Endodermal cell (in vitro differentiated cells): ENCODE results near the gene ADM. TPM values are rescaled to one million over a fixed set of nuclear protein-coding genes. Genes with fewer than 3 reads are reported as not detected.

Experiments
- DNase-seq: peaks from one replicate; pipeline ENCODE4 v3.0.0-alpha.2; 2017
- H3K27ac ChIP-seq: 2 replicates; pipeline ENCODE4 v1.5.1; 2013; ENCODE audit warnings: mild to moderate bottlenecking, low read depth, low read length, moderate library complexity
- H3K27me3 ChIP-seq: 2 replicates; pipeline ENCODE4 v1.6.1; 2013; ENCODE audit warnings: mild to moderate bottlenecking, low read length, moderate library complexity; ENCODE audit not compliant: insufficient read depth, control insufficient read depth, poor library complexity, severe bottlenecking
- H3K36me3 ChIP-seq: 2 replicates; pipeline ENCODE4 v1.7.0; 2013; ENCODE audit warnings: mild to moderate bottlenecking, low read length, moderate library complexity; ENCODE audit not compliant: control insufficient read depth, insufficient read depth
- H3K4me1 ChIP-seq: one replicate; pipeline ENCODE4 v1.7.0; 2013; ENCODE audit warnings: low read length; ENCODE audit not compliant: control insufficient read depth, insufficient read depth
- H3K4me3 ChIP-seq: 2 replicates; pipeline ENCODE4 v1.5.1; 2013; ENCODE audit warnings: mild to moderate bottlenecking, low read length, moderate library complexity
- H3K9ac ChIP-seq: 2 replicates; pipeline ENCODE4 v1.6.1; 2013; ENCODE audit warnings: mild to moderate bottlenecking, low read length, moderate library complexity; ENCODE audit not compliant: poor library complexity, severe bottlenecking; ENCODE audit errors: extremely low read depth
- H3K9me3 ChIP-seq: 2 replicates; pipeline ENCODE4 v1.6.1; 2013; ENCODE audit warnings: mild to moderate bottlenecking, low read length, moderate library complexity; ENCODE audit not compliant: control insufficient read depth
- H3K27ac Mint-ChIP-seq: 2 replicates; pipeline ENCODE4 v1.8.0; 2020; ENCODE audit warnings: mixed read lengths
- H3K27me3 Mint-ChIP-seq: 2 replicates; pipeline ENCODE4 v1.8.0; 2021; ENCODE audit warnings: mild to moderate bottlenecking, mixed read lengths; ENCODE audit not compliant: insufficient read depth
- H3K36me3 Mint-ChIP-seq: 2 replicates; pipeline ENCODE4 v1.8.0; 2020; ENCODE audit warnings: low read depth, mixed read lengths
- H3K4me1 Mint-ChIP-seq: 2 replicates; pipeline ENCODE4 v1.8.0; 2020; ENCODE audit warnings: mixed read lengths
- H3K4me3 Mint-ChIP-seq: 2 replicates; pipeline ENCODE4 v1.8.0; 2020; ENCODE audit warnings: mild to moderate bottlenecking, moderate library complexity, mixed read lengths
- H3K9me3 Mint-ChIP-seq: 2 replicates; pipeline ENCODE4 v1.8.0; 2020; ENCODE audit warnings: mild to moderate bottlenecking, mixed read lengths
- CTCF ChIP-seq: fragments of 200-600 bp; sonication (generic); conservative IDR thresholded peaks from 2 replicates; pipeline ENCODE4 v1.5.0; 2021; ENCODE audit warnings: antibody characterized with exemption, mild to moderate bottlenecking
- WGBS, 2 experiments: methylation state at CpG; one replicate each; pipeline versions ENCODE4 v1.1.5 to v1.1.7; 2013; ENCODE audit warnings: missing lambda C conversion rate in 2 of 2, mixed read lengths in 1 of 2; ENCODE audit not compliant: insufficient coverage in 1 of 2, insufficient read length in 1 of 2; 5-methylcytosine and 5-hydroxymethylcytosine counted together
- total RNA-seq, 2 donors: library from RNA; stranded (reverse); fragmentation: NEBNext Ultra II Directional in 1 of 2; extraction: Animal tissue kit (Norgen Biotek cat#: 25700) in 1 of 2; gene quantifications; 2 replicates in 1 of 2; 3 replicates in 1 of 2; pipeline ENCODE4 v1.2.1, GENCODE V29; 2021

Gene ADM
- total RNA-seq, 2 donors from 2014 or later: 20.6 to 35.5 TPM

- peaks cover 6% of the 10 kb centered on the region for H3K36me3 Mint-ChIP-seq
- no peak overlapping the region for H3K4me3 Mint-ChIP-seq
- no peak overlapping the region for H3K9ac ChIP-seq
- H3K4me3 ChIP-seq: no peak overlapping the region
- peaks cover 3% of the 10 kb centered on the region for H3K36me3 ChIP-seq
- H3K27me3 Mint-ChIP-seq: no peaks in the 10 kb centered on the region
- no peak for DNase-seq
- 85 to 100% methylated on average over 1 to 3 of the region's 3 CpGs for WGBS, 2 experiments
- no peaks in the 10 kb centered on the region for H3K9me3 ChIP-seq
- H3K9me3 Mint-ChIP-seq: no peaks in the 10 kb centered on the region
- H3K4me1 Mint-ChIP-seq: peaks cover 10% of the 10 kb centered on the region
- no peak for TF ChIP-seq CTCF
- no peaks in the 10 kb centered on the region for H3K27me3 ChIP-seq
- H3K27ac Mint-ChIP-seq: no peak overlapping the region
- no peaks in the 10 kb centered on the region for H3K4me1 ChIP-seq
- H3K27ac ChIP-seq: no peak overlapping the region
These were observed 38.9 kb upstream of the ADM start for GRCh38 chr11:10265936-10266335.

- no peak for TF ChIP-seq CTCF
These were observed 37.1 kb upstream of the ADM start for GRCh38 chr11:10267821-10268220.

GRCh38 chr11:10268746-10269488 lies 36.0 kb upstream of the ADM start:
- Mint-ChIP-seq H3K9me3 (no peaks in the 10 kb centered on the region), H3K27me3 (no peaks in the 10 kb centered on the region), H3K4me3 (no peak overlapping the region), H3K36me3 (peaks cover 6% of the 10 kb centered on the region), H3K4me1 (peaks cover 10% of the 10 kb centered on the region), H3K27ac (no peak overlapping the region)
- Histone ChIP-seq H3K9ac (no peak overlapping the region), H3K4me1 (no peaks in the 10 kb centered on the region), H3K27ac (no peak overlapping the region), H3K4me3 (no peak overlapping the region), H3K9me3 (no peaks in the 10 kb centered on the region), H3K36me3 (peaks cover 3% of the 10 kb centered on the region), H3K27me3 (no peaks in the 10 kb centered on the region)
- 73 to 88% methylated on average over 3 to 5 of the region's 5 CpGs for WGBS, 2 experiments
- DNase-seq: no peak
- TF ChIP-seq CTCF: no peak

More at GRCh38 chr11:10267821-10268220, 37.1 kb upstream of the ADM start:
- H3K27me3 Mint-ChIP-seq: no peaks in the 10 kb centered on the region
- H3K27me3 ChIP-seq: no peaks in the 10 kb centered on the region
- WGBS, 2 experiments: 97 to 100% methylated on average over 3 of the region's 3 CpGs
- H3K9me3 ChIP-seq: no peaks in the 10 kb centered on the region
- peaks cover 3% of the 10 kb centered on the region for H3K36me3 ChIP-seq
- H3K4me3 Mint-ChIP-seq: no peak overlapping the region
- H3K27ac Mint-ChIP-seq: no peak overlapping the region
- H3K36me3 Mint-ChIP-seq: peaks cover 6% of the 10 kb centered on the region
- no peaks in the 10 kb centered on the region for H3K9me3 Mint-ChIP-seq
- peaks cover 10% of the 10 kb centered on the region for H3K4me1 Mint-ChIP-seq
- DNase-seq: no peak
- H3K9ac ChIP-seq: no peak overlapping the region
- no peaks in the 10 kb centered on the region for H3K4me1 ChIP-seq
- no peak overlapping the region for H3K4me3 ChIP-seq
- no peak overlapping the region for H3K27ac ChIP-seq
